DOHH2 (cell line): Measurements from ENCODE around the gene FRS3.

Source experiments
- H3F3A ChIP-seq: fragments of 200-600 bp; sonication (generic), shearing (Covaris generic); 2 replicates; pipeline ENCODE4 v1.6.0; 2016; ENCODE audit warnings: antibody characterized with exemption, mild to moderate bottlenecking; ENCODE audit not compliant: control insufficient read depth, insufficient read depth
- H3K27ac ChIP-seq: fragments of 200-600 bp; sonication (generic); 2 replicates; pipeline ENCODE4 v1.5.1; 2014; ENCODE audit warnings: low read depth, mild to moderate bottlenecking, low read length, moderate library complexity
- H3K27me3 ChIP-seq: fragments of 200-600 bp; sonication (generic); 2 replicates; pipeline ENCODE4 v1.6.1; 2014; ENCODE audit warnings: mild to moderate bottlenecking, low read length, mixed read lengths; ENCODE audit not compliant: control insufficient read depth
- H3K36me3 ChIP-seq: fragments of 200-600 bp; sonication (generic); 2 replicates; pipeline ENCODE4 v1.6.1; 2014; ENCODE audit warnings: mild to moderate bottlenecking, low read length, moderate library complexity, mixed read lengths; ENCODE audit not compliant: control insufficient read depth
- H3K4me1 ChIP-seq: fragments of 200-600 bp; sonication (generic); 2 replicates; pipeline ENCODE4 v1.6.1; 2014; ENCODE audit warnings: mild to moderate bottlenecking, low read length, mixed read lengths; ENCODE audit not compliant: control insufficient read depth
- H3K4me2 ChIP-seq: fragments of 200-600 bp; sonication (generic); 2 replicates; pipeline ENCODE4 v1.6.0; 2014; ENCODE audit warnings: mild to moderate bottlenecking, low read length, moderate library complexity
- H3K4me3 ChIP-seq: fragments of 200-600 bp; sonication (generic); 2 replicates; pipeline ENCODE4 v1.5.1; 2014; ENCODE audit warnings: mild to moderate bottlenecking, low read length, mixed read lengths
- H3K79me2 ChIP-seq: fragments of 200-600 bp; sonication (generic); 2 replicates; pipeline ENCODE4 v1.6.1; 2014; ENCODE audit warnings: mild to moderate bottlenecking, low read length, mixed read lengths; ENCODE audit not compliant: control insufficient read depth
- H3K9me2 ChIP-seq: fragments of 200-600 bp; sonication (generic); replicated peaks from 2 replicates; pipeline ENCODE4 v1.6.1; 2014; ENCODE audit warnings: mild to moderate bottlenecking, low read length, mixed read lengths; ENCODE audit not compliant: control insufficient read depth
- H3K9me3 ChIP-seq: fragments of 200-600 bp; sonication (generic); 2 replicates; pipeline ENCODE4 v1.6.1; 2014; ENCODE audit warnings: antibody characterized with exemption, low read length, mixed read lengths; ENCODE audit not compliant: control insufficient read depth, insufficient read depth
- H4K20me1 ChIP-seq: fragments of 200-600 bp; sonication (generic); 2 replicates; pipeline ENCODE4 v1.6.0; 2014; ENCODE audit warnings: low read depth, mild to moderate bottlenecking, antibody characterized with exemption, low read length, moderate library complexity; ENCODE audit not compliant: control insufficient read depth, insufficient read depth
- EZH2phosphoT487 ChIP-seq: fragments of 200-600 bp; sonication (generic); IDR thresholded peaks from 2 replicates; pipeline ENCODE4 v1.6.1; 2017; ENCODE audit warnings: borderline replicate concordance, mild to moderate bottlenecking, antibody characterized with exemption, low read length, moderate library complexity, mixed read lengths
- TF ChIP-seq, protein P1 (sequence below): fragments of 200-600 bp; sonication (generic); IDR thresholded peaks from one replicate; pipeline ENCODE4 v1.5.1; 2014; ENCODE audit warnings: antibody characterized with exemption, mild to moderate bottlenecking, low read depth, low read length; ENCODE audit not compliant: poor library complexity, severe bottlenecking

FRS3 gene

DNA sequence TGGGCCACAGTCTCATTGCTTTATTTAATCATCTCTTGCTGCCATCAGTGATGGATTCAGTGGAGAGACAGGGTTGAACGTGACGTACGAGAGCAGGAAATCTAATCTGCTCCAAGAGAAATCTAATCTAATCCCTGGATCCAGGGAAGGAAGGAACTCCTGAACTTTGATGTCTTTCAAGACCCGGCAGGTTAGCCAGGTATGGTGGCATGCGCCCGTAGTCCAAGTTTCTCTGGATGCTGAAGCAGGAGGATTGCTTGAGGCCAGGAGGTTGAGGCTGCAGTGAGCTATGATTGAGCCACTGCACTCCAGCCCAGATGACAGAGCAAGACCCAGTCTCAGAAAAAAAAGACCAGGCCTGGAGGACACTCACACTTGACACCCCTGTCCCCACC lies 21.1 kb downstream of the FRS3 start:
- Histone ChIP-seq H3K79me2 (no peaks in the 10 kb centered on the region), H3K4me2 (no peak overlapping the region), H3K36me3 (no peaks in the 10 kb centered on the region), H3K9me2 (no peaks in the 10 kb centered on the region), H3K4me3 (no peak overlapping the region), H3F3A (no peaks in the 10 kb centered on the region), H3K9me3 (no peaks in the 10 kb centered on the region), H4K20me1 (no peaks in the 10 kb centered on the region), H3K27ac (no peak overlapping the region), H3K27me3 (peaks cover 16% of the 10 kb centered on the region), H3K4me1 (peaks cover 3% of the 10 kb centered on the region; the same call in 1 of the 2 replicates)
- TF ChIP-seq, protein P1, sequence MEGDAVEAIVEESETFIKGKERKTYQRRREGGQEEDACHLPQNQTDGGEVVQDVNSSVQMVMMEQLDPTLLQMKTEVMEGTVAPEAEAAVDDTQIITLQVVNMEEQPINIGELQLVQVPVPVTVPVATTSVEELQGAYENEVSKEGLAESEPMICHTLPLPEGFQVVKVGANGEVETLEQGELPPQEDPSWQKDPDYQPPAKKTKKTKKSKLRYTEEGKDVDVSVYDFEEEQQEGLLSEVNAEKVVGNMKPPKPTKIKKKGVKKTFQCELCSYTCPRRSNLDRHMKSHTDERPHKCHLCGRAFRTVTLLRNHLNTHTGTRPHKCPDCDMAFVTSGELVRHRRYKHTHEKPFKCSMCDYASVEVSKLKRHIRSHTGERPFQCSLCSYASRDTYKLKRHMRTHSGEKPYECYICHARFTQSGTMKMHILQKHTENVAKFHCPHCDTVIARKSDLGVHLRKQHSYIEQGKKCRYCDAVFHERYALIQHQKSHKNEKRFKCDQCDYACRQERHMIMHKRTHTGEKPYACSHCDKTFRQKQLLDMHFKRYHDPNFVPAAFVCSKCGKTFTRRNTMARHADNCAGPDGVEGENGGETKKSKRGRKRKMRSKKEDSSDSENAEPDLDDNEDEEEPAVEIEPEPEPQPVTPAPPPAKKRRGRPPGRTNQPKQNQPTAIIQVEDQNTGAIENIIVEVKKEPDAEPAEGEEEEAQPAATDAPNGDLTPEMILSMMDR = no peak
- no peak for TF ChIP-seq EZH2phosphoT487

DNA sequence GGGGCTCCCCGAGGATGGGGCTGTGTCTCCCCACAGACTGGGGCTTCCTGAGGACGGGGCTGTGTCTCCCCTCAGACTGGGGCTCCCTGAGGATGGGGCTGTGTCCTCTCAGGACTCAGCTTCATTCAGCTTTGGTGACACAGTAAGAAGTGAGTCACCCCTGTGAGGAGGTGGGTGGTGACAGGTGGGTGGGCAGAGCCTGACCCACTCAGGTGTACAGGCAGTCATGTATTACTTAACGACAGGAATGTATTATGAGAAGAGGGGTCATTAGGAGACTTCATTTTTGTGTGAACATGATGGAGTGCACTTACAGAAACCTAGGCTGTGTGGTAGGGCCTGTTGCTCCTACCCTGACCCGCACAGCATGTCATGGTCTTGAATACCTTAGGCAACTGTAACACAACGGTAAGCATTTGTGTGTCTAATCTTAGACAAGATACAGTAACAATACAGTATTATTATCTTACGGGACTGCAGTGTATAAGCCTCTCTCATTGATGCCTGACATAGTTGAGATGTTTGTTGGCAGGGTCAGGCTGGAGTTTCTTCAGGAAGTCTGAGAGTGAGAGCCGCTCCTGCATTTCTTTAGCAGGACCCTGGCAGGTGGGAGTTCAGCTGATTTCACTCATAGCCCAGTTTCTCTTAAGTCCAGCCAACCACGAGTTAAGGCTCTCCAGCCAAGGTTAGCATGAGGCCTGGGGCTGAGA lies 21.6 kb downstream of the FRS3 start:
- Histone ChIP-seq H3K9me2 (no peaks in the 10 kb centered on the region), H4K20me1 (no peaks in the 10 kb centered on the region), H3F3A (no peaks in the 10 kb centered on the region), H3K4me3 (no peak overlapping the region), H3K9me3 (no peaks in the 10 kb centered on the region), H3K4me1 (no peaks in the 10 kb centered on the region), H3K27me3 (peaks cover 18% of the 10 kb centered on the region), H3K79me2 (no peaks in the 10 kb centered on the region), H3K4me2 (no peak overlapping the region), H3K27ac (no peak overlapping the region), H3K36me3 (no peaks in the 10 kb centered on the region)
- TF ChIP-seq, protein P1 = no peak
- no peak for TF ChIP-seq EZH2phosphoT487

DNA sequence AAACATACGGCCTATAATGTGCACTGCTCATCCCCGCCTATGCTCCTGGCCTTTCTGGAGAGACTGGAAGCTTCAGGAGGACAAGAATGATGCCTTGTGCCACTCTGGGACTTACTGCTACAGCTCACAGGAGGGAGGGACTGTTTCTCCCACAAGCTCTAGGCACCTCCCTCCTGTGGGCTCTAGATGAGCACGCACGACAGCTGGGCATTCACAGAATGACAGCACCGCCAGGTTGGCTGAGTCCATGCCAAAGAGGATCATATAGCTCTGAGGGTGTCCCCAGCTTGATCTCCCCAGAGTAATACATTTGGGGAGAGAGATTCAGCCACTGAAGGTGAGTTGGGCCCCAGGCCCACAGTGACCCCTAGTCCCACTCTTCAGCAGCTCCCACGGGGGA lies 22.4 kb downstream of the FRS3 start:
- Histone ChIP-seq H3K27ac (no peak overlapping the region), H3K4me3 (no peak overlapping the region), H4K20me1 (no peaks in the 10 kb centered on the region), H3K4me2 (no peak overlapping the region), H3K27me3 (peaks cover 20% of the 10 kb centered on the region), H3K36me3 (no peaks in the 10 kb centered on the region), H3K9me2 (no peaks in the 10 kb centered on the region), H3F3A (no peaks in the 10 kb centered on the region), H3K4me1 (no peaks in the 10 kb centered on the region), H3K79me2 (no peaks in the 10 kb centered on the region), H3K9me3 (no peaks in the 10 kb centered on the region)
- TF ChIP-seq, protein P1 = no peak
- TF ChIP-seq EZH2phosphoT487 = no peak
